GM20431 (cell line): ENCODE data around the gene YIPF5.

ENCODE experiments used
- in situ Hi-C: fragments of 300-500 bp; cut with MseI, MboI; formaldehyde crosslinking; loops from one replicate; pipeline ENCODE4 v1.15.0; 2020; ENCODE audit warnings: low sequenced_read_pairs; ENCODE audit not compliant: unreplicated experiment

Gene YIPF5

DNA sequence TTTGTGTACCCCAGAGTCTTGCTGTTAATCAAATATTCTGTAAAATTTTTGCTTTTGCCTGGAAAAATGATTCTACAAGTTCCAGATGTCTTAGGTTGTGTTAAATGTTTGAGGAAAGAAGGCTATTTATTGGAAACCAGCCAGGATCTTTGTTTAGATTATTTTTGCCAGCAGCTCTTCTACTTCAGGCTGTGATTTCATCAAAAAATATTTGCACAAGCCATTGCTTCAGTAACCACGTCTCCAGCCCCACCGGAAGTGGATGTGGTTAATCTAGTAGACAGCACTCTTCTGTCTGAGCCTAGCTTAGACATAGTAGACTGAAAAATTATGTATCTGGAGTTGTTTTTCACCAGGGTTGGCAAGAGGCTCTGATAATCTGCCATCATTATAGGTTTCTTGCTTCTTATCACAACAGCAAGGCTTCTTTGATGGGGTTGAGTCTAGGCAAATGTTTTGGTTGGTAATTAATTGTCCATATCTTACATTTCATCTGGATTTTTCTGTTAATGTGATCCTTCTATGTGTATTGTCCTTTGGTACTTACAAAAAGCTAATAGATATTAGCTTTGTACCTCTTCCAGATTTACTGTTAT is 17.3 kb upstream of the YIPF5 start:
- in situ Hi-C loops: no loop called here

DNA sequence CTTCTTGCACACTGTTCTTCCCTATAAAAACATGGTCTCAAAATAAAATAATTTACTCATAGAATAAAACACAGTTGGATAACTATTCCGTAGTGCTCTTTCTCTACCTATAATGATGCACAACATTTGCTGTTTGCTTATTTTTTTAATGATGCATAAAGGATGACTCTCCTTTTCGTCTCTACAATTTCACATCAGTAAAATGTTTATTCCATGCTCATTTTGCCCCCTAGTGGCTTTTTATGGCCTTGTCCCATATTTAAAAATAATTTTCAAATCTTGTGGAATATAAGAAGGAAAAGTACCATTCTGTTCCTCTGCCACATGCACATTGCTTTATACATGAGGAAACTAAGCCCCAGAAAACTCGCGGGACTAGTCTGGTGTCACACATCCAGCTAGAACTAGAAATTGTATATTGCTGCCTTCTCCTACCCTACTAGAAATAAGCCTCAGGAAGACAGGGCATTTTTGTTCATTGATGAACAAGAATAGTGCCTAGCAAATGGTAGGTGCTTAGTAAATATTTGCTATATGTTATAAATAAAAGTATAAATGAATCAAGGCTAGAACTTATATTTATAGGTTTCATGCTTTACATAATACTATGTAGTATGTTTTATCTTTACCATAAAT is 12.9 kb upstream of the YIPF5 start:
- in situ Hi-C loops: no loop called here

DNA sequence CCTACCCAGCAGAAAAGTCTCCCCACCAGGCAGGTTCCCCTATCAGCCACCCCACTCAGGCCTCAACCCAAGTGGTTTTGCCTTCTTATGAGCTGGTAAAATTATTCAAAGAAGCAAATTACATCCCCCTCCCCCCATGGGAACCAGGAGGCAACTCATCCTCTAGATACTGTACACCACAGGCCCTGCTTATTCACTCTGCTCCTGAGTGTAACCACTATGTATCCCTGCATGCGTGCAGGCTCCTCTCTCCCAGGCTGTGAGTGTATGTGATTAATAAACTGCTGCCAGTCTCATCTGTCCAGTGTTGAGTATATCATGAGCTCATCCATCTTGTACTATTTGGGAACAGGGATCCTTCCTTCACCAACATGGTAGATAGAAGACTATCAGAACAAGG is 8.8 kb upstream of the YIPF5 start:
- in situ Hi-C loops: no loop called here

DNA sequence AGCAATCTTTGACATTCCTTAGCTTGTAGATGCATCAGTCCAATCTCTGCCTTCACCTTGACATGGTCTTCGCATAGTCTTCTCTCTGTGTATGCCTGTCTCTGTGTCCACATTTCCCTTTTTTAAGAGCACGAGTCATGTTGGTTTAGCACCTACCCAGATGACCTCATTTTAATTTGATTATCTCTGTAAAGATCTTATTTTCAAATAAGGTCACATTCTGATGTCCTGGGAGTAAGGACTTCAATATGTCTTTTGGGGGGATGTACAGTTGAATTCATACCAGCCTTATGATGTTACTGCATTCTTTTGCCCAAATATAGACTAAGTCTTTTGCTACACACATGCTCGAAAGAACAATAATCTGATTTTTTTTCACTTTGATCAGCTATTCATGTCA is 7.1 kb upstream of the YIPF5 start:
- in situ Hi-C loops: no loop called here

DNA sequence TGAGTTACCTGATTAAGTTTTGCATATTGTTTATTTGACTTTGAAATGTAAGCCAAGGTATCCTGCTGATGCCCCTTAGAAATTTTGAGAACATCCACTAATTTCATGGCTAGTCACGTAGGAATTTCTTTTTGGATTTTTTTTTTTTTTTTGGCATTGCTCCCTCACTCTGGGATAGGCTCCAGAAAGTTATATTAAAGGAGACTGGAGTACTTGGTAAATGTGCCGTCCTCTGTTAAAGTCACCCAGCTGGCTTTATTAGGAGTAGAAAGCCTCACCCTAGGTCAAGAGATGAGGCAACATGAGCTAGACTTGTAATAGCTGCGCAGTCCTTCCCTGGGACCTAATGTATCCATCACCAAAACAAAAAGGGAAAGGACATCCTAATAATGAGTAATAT is 3.3 kb upstream of the YIPF5 start:
- in situ Hi-C loops: no loop called here

DNA sequence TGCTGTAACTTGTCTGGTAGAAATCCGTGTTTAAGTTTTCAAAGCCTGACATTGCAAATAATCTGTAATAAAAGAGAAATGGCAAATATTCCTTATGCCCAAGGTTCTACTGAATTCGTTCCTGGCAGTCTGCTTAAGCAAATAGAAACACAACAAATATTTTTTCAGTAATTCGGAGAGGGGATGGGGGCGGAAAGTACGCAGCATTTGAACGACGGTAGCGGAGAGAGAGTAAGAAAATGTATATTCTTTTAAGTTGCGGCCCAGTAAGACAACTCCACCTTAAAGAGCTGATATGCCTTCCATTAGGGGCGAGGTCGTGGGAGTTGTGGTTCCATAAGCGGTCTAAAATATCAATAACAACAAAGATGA is 569 bp downstream of the YIPF5 start:
- in situ Hi-C loops: no loop called here

DNA sequence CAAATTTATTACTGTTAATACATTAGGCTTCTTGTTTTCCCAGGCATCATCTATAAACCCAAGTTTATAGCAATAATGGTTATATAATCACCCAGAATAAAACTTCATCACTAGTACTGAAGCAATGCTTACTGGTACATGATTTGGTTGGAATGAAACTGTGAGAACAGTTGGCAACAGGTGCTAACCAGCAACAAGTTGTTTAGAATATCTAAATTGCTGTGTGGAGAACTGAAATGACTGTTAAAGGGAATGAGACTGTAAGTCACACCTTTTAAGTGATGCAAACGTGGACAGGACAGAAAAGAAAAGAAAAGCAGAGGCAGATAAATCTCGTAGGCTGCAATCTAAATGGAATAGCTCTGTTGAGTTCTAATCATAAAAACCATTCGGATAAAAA is 2.5 kb downstream of the YIPF5 start:
- in situ Hi-C loops: no loop called here

DNA sequence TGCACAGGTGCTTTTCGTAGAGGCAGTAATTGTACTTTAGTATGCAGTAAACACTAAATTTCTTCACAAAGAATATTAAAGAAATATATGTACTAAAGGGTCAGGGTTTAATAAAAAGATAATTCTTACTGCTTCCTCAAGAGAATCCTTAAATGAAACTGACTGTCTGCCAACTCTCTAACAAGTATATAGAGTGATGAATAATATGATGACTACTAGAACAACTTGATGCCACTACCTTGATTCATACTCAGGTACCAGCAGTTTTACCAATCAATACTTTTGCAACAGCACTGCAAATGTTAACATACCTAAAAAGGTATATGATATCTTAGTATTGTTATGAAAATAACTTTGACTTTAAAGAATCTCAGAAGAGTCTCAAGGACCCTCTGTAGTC is 3.8 kb downstream of the YIPF5 start:
- in situ Hi-C loops: no loop called here

DNA sequence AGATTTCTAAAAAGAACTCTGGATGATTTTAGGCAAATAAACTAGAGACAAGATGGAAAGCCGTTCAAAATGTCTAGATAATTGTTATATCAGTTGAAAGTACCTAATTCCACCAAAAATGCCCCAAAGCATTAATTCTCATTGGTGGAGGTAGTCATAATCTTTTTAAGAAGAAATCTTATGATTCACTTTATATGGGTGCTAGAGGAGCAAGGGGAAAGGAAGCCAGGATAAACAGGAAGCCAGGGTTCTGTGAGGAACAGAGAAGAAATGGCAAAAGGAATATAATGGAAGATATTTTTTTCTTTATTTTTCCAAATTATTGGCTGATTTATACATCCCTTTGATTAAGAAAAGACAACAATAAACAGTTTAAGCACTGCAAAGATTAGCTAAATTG is 7.8 kb downstream of the YIPF5 start:
- in situ Hi-C loops: no loop called here

DNA sequence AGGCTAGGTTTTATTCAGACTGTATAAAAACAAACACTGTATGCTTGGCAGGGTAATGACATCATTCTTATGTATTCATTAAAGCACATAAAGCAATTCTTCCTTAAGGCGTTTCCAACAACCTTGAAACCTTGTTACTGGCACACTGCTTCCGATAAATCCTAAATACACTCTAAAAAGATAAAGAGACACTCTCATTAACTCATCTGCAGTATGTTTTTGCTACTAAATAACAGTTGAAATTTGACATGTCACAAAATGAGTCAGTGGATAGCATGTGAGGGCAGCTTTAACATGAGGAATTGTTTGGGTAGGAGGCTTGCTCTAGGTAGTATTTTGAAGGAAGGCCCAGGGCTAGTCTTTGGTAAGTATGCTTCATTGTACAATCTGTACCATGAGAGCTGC is 13.7 kb downstream of the YIPF5 start:
- in situ Hi-C loops: no loop called here

DNA sequence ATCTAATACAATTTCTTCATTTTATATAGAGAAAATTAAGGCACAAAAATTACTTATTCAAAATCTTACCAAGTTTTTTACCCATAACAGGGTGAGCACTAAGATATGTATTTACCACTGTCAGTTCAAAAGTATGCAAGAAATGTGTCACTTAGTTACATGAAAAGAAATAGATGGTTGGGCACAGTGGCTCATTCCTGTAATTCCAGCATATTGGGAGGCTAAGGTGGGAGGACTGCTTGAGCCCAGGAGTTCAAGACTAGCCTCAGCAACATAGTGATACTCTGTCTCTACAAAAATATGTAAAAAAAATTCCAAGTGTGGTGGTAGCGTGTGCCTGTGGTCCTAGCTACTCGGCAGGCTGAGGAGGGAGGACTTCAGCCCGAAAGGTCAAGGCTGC is 19.4 kb downstream of the YIPF5 start:
- in situ Hi-C loops: no loop called here

DNA sequence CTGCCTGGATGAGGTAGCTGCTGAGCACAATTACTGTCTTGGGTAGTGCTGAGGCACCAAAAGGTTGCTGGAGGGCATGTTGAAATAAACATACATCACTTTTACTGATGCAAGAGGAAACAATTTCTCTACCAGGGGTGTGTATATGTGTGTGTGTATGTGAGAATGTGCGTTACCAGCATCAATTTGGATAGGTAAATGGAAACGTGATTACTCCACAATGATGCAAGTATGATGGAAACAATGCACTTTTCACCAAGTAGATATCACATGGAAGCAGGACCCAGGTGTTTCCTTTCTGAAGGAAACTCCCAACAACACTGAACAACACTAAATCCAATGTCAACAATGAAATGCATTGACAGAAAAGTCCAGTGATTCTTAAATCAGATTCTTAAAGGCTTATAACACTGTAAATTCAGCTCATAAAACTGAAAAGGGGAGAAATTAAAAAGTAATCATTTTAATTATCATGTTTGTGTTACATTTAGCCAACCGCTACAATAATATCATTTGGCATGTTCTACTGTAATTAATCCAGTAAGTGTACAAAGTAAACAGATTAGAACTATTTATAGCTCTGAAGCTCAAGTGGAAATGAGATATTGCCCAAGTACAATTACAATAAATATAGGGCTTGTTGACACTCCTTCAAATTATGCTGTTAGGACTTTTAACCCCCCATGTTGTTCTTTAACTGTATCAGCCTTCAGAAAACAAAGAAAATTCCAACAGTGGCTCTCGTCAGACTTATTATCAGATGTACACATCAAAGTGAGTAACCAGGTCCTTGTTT is 25.3 kb downstream of the YIPF5 start:
- in situ Hi-C loops: no loop called here

DNA sequence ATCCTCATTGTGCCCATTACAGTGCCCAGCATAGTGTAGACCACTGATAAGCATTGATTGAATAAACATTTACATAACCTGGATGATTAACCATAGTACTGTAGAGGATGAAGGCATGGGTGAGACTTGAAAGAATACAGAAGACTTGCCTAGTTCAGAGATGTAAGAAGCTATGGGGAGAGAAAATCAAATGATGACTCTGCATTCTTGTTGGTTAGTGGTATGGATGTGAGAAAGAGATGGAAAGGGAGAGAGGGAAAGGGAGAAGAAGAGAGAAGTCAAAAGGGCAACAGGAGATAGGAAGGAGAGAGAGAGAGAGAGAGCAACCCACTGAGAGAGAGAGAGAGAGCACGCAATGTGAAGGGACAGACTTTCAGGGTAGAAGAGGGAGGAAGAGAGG is 26.8 kb downstream of the YIPF5 start:
- in situ Hi-C loops: no loop called here

DNA sequence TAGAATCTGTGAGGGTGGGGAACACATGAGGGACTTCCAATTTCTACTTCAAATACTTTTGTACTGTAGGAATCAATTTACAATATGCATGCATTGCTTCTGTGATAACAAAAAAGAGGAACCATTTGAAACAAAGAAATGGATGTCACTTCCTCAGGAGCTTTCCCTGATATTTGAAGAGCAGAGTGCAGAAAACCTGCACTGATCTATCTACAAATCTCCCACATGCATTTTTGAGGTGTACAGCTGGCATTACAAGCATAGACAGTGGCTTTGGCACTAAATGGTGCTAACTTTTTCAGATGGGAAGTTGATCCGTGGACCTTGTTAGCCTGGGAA is 27.7 kb downstream of the YIPF5 start:
- in situ Hi-C loops: no loop called here

DNA sequence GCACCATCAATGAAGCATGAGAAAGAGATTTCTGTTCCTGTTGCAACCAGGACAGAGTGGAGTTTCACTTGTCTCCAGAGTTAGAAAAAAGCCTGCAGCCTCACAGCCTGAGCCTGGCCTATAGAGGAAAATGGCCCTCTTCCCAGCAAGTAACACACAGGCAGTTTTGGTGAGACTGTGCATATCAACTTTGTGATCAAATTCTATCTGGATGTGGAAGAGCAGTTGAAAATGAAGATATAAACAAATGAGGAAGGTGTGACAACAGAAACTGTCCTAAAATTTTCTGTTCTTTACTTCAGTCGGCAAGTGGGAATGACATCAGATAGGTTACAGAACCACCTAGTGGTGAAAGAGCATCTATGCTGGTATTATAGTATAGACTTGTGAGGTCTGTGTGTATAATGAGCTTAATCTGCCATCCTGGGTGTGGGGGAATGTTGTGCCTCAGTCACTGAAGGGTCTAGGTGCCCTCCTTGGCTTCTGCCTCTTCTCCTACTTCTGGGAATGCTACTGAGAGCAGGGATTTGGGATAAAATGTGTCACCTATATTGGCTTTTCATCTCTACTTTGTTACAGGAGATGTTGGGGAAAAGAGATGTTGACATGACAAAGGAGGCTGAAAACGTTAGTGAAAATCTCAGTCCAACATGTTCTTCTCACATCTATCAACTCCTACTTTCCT is 28.2 kb downstream of the YIPF5 start:
- in situ Hi-C loops: no loop called here

DNA sequence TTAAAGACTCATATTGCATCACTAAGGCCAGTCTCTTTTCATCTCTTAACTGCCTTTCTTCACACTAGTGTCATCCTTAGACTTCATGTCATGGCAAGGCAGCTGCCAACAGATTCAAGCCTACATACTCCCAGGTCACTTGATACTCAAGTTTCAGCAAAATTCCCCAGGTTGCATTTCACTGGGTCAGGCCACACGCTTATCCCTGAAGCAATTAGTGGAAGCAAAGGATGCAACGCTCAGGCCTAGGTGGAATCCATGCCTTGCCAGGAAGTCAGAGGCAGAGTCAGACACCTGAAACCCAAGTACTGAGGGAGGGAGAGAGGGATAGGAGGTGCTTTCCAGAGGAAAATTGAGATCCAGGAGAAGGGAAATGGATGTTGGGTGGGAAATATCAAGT is 28.9 kb downstream of the YIPF5 start:
- in situ Hi-C loops: no loop called here

DNA sequence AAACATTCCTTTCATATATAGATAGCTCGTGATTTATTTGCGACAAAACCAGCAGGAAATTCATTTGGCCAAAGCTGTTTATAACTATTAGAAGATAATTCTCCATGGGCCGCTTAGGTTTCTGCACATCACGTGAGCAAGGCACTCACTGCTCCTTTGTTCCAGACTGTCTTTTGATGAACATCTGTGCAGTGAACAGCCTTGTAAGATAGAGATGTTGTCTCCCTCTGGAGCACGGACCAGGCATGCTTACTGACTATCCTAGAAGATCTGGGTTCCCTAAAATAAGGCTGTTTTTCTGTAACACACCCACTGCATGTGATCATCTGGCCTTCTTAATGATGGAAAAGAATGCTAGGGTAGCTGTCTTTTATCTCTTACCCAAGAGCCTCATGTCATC is 30.9 kb downstream of the YIPF5 start:
- in situ Hi-C loops: no loop called here

DNA sequence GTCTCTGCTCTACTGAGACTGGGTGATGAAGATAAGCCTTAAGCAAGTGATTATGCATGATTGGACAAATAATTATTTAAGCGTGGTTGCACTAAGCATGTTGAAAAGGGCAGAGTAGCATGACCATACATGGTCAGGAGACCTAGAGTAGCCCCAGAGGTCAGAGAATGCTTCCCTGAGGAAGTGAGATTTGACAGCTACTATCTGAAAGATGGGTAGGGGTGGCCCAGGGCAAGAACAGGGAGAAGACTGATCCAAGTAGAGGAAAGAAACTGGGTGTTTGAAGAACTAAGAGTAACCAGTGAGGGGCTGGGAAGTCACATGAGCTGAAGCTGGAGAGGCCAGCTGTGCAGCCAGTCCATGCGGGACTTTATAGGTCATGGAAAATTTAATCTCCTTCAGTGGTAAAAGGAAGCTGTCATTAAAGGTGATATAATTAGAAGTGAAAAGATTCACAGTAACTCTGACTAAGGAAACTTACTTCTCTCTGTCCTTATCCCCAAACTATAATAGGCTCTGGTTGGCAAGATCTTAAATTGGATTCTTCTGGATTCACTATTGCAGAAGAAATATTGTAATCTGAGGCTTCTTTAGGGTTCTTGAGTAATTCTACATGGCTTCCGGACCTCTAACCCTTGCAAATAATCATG is 35.2 kb downstream of the YIPF5 start:
- in situ Hi-C loops: no loop called here

DNA sequence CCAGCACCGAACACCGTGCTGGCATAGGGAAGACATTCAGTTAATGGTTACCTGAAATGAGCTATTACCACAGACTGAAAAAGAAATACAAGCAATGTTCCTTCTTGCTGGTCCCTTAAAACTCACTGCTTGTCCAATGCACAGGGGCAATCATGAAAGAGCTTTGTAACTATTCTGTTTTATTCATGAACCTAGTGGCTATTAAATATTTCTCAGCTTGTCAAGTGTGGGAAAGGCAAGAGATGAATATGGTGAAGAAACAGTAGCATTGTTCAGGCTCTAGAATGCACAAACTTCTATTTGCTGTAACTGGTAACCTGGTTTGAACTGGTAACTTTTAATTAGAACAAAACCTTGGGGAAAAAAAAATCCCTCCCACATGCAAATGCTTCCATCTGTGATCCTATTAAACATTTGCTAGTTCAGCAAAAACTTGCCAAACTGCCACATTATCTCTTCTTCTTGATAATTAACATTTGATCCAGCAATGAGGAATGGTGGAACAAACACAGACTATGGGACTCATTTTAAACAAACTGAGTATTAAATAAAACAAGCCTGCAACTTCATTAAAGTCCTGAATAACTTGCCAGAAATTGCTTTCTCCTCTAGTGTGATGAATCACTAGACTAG is 36.1 kb downstream of the YIPF5 start:
- in situ Hi-C loops: no loop called here

DNA sequence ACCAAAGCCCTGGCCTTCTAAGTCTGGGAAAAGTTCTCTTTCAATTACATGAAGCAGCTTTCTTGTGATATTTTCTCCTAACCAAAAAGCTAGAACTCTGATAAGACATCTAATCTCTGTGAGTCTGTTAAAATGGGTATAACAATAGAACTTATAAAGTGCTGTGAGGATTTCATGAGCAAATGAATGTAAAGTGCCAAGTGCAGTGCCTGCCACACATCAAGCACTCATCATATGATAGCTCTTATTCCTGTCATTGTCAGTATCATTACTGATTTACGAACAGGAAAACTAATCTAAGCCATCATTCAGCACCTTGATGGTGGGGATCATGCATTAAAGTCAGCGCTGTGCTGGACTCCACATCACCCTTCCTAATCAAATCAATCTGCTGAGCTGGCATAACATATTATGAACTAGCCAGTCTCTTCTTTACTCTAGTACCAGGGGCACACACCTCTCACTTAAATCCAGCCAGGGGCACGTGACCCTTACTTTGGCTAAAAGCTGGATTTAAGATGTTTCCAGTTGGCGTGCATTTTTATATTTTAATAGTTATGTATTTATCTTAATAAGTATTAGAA is 37.3 kb downstream of the YIPF5 start:
- in situ Hi-C loops: no loop called here
